PFSK-1 (cell line): ENCODE results near the gene GSTK1.

Experiments used
- FOXP2 ChIP-seq: optimal IDR thresholded peaks from 2 replicates; pipeline ENCODE3; 2011; ENCODE audit warnings: borderline replicate concordance, control low read depth, inconsistent platforms; ENCODE audit not compliant: insufficient read depth; ENCODE audit errors: extremely low read length, extremely low read depth
- POLR2AphosphoS5 ChIP-seq: IDR thresholded peaks from 2 replicates; pipeline ENCODE4 v1.6.1; 2012; ENCODE audit warnings: low read depth, mild to moderate bottlenecking, control low read depth, low read length, moderate library complexity
- SIN3A ChIP-seq: IDR thresholded peaks from 2 replicates; pipeline ENCODE4 v1.6.1; 2012; ENCODE audit warnings: mild to moderate bottlenecking, low read length, moderate library complexity, borderline replicate concordance; ENCODE audit not compliant: insufficient read depth
- TAF1 ChIP-seq: IDR thresholded peaks from 2 replicates; pipeline ENCODE4 v1.6.1; 2012; ENCODE audit warnings: low read length, control low read depth, borderline replicate concordance; ENCODE audit not compliant: insufficient read depth
- TF ChIP-seq, protein P1 (sequence below), 2 experiments: IDR thresholded peaks; 2 replicates each; pipeline versions ENCODE4 v1.6.1 to v1.8.0; 2011 to 2012; ENCODE audit warnings: low read depth in 2 of 2, low read length in 2 of 2, control low read depth in 1 of 2, inconsistent platforms in 1 of 2, mild to moderate bottlenecking in 1 of 2, moderate library complexity in 1 of 2; ENCODE audit not compliant: insufficient read depth in 1 of 2

The GSTK1 gene

DNA sequence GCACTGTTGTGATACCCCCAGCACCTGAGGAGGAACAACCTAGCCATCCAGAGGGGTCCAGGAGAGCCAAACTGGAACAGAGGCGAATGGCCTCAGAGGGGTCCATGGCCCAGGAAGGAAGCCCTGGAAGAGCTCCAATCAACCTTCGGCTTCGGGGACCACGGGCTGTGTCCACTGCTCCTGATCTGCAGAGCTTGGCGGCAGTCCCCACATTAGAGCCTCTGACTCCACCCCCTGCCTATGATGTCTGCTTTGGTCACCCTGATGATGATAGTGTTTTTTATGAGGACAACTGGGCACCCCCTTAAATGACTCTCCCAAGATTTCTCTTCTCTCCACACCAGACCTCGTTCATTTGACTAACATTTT, 23.3 kb downstream of the GSTK1 start:
- no peak for TF ChIP-seq TAF1
- TF ChIP-seq, protein P1, sequence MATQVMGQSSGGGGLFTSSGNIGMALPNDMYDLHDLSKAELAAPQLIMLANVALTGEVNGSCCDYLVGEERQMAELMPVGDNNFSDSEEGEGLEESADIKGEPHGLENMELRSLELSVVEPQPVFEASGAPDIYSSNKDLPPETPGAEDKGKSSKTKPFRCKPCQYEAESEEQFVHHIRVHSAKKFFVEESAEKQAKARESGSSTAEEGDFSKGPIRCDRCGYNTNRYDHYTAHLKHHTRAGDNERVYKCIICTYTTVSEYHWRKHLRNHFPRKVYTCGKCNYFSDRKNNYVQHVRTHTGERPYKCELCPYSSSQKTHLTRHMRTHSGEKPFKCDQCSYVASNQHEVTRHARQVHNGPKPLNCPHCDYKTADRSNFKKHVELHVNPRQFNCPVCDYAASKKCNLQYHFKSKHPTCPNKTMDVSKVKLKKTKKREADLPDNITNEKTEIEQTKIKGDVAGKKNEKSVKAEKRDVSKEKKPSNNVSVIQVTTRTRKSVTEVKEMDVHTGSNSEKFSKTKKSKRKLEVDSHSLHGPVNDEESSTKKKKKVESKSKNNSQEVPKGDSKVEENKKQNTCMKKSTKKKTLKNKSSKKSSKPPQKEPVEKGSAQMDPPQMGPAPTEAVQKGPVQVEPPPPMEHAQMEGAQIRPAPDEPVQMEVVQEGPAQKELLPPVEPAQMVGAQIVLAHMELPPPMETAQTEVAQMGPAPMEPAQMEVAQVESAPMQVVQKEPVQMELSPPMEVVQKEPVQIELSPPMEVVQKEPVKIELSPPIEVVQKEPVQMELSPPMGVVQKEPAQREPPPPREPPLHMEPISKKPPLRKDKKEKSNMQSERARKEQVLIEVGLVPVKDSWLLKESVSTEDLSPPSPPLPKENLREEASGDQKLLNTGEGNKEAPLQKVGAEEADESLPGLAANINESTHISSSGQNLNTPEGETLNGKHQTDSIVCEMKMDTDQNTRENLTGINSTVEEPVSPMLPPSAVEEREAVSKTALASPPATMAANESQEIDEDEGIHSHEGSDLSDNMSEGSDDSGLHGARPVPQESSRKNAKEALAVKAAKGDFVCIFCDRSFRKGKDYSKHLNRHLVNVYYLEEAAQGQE (IDR thresholded peaks at IDR 0.05; ENCODE audit: insufficient read depth in 1 of 2, low read depth in 2 of 2, low read length in 2 of 2), result no peak
- no peak for TF ChIP-seq POLR2AphosphoS5
- TF ChIP-seq SIN3A, result no peak
- TF ChIP-seq FOXP2, result no peak

DNA sequence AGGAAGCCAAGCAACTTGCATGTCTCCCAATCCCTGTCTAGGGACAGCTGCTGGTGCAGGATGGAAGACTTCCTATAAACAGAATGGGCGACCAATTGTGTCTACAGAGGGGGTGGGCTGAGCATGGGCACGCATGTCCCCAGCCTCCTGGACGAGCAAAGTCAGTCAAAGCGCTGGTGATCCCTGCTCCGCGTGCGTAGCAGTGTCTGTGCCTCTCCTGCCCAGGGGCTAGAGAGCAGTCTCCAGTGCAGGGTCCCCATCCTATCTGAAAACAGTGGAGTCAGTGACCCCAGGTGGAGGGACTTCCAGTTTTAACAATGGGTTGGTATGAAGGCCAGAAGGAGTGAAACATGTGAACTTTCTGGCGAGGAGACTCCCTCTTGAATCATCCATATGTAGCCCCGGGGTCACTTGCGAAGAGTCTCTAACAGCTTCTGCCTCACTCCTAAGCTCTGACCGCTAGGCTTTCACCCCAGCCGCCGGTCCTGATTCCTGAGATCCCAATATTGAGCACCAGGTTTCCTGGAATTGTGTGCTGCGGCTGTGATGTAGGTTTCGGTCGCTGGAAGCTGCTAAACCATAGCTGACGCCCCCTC, 24.2 kb downstream of the GSTK1 start:
- no peak for TF ChIP-seq SIN3A

DNA sequence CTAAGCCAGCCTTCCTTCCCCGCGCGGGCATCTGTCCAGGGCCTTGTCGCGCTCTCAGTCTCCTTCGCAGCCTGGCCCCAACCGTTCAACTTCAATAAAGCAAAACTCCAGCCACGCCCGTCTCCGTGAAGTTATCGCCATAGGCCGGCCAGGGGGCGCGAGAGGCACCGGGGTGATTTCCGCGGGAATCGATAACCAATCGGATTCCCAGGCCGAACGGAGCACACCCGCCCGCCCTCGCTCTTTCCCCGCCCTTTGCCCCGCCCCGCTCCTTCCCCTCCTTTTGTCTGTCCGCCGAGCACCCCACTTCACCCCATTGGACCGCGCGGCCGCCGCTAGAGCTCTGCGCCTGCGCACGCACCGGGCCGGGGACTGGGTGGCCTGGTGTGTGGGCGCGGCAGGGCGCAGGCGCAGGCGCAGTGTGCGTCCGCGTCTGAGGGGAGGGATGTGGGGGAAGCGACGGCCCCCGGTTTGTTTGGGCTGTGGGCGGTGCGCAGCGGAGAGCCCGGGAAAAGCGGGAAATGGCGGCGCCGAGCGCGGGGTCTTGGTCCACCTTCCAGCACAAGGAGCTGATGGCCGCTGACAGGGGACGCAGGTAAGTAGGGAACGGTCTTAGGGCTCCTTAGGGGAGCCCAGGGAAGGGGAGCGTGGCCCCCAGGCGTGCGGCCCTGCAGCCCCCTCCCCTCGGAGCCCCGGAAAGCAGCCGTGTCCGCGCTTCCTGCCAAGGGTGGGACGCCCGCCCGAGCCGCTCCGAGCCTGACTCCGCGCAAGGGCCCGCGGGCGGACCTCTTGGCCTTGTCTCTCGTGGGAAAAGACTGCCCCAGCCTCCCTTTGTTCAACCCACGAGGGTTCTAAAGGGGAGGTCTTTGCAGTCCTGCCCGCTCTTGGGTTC, 24.9 kb downstream of the GSTK1 start, which contains the start of gene CASP2:
CASP2 (plus strand) TSS at position 417 of the 892 bp plus-strand sequence; CDS start at position 522, 105 bp downstream.
- TF ChIP-seq POLR2AphosphoS5 (peak; percentile 66), TAF1 (peak; percentile 32; the same call in 1 of the 2 replicates), FOXP2 (peak; percentile 75), SIN3A (no peak)
- TF ChIP-seq, protein P1 (IDR thresholded peaks at IDR 0.05; ENCODE audit: insufficient read depth in 1 of 2, low read depth in 2 of 2, low read length in 2 of 2), result 0 out of 4 replicates have a peak, but pooled peaks of 1 of the 2 experiments have one; percentile 19

DNA sequence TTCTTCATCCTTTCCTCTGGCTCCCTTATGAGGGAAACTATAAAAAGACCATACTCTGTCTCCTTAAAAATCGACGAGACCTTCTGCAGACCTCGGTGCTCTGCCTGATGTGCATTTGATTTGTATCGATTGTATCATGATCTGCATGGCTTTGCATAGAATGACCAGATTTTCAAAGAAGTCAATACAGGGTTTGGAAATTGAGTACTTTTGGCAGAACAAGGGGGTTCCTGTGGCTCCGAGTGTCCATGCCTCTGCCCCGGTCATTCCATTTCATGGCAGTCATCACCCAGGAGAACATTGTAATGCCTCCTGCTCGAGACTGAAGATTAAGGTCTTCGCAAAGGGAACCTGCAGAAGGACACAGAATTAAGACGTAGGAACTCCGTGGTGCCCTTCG, 25.6 kb downstream of the GSTK1 start:
- TF ChIP-seq FOXP2, result no peak
- no peak for TF ChIP-seq SIN3A
- no peak for TF ChIP-seq TAF1
- TF ChIP-seq POLR2AphosphoS5, result no peak

DNA sequence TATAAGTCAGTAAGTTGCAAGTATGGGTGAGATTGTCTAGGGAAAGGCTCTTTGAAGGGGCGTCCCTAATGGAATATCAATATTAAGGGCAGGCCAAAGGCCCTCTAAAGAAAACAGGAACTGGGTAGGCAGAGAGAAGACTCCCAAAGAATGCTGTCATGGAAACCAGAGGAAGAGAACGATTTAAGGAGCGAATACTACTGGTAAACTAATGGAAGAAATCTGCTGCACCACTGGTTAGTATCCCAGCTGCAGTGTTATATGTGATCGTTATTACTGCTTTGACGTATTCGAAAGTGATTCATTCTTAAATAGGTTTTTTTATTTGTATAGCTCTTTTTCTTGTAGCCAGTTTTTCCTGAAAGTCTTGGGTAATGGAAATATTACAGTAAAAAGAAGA, 26.2 kb downstream of the GSTK1 start:
- TF ChIP-seq TAF1 (no peak), FOXP2 (no peak), SIN3A (no peak), POLR2AphosphoS5 (no peak)
- TF ChIP-seq, protein P1 (IDR thresholded peaks at IDR 0.05; ENCODE audit: insufficient read depth in 1 of 2, low read depth in 2 of 2, low read length in 2 of 2), result no peak

DNA sequence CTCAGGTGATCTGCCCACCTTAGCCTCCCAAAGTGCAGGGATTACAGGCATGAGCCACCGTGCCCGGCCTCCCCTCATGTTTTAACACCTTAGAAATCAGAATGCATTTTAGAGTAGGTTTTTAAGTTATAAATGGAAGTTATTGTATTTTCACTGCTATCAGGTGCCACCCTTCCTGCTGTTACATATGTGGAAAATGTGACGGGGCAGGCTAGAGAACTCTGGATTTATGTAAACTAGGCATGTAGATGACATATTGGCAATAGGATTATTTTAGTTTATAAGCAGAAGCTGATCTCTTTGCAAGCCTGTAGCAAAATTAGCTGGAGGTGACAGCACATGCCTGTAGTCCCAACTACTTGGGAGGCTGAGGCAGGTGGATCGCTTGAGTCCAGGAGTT, 27.1 kb downstream of the GSTK1 start:
- TF ChIP-seq POLR2AphosphoS5, result no peak
- no peak for TF ChIP-seq SIN3A
- no peak for TF ChIP-seq TAF1
- TF ChIP-seq, protein P1 (IDR thresholded peaks at IDR 0.05; ENCODE audit: insufficient read depth in 1 of 2, low read depth in 2 of 2, low read length in 2 of 2), result no peak
- no peak for TF ChIP-seq FOXP2
